GM12892 (cell line): Measurements from ENCODE around the gene METTL26.

Experiments
- DNase-seq: peaks from one replicate; pipeline ENCODE4 v3.0.0; 2011; ENCODE audit not compliant: insufficient read length
- FAIRE-seq: peaks from 2 replicates; lab custom pipeline; 2011; peaks lifted over from hg19 to GRCh38; lab: Jason Lieb, UNC
- POLR2A ChIP-seq: IDR thresholded peaks from 2 replicates; pipeline ENCODE4 v1.6.1; 2011; ENCODE audit warnings: low read depth, low read length, control low read depth
- POLR2AphosphoS5 ChIP-seq: IDR thresholded peaks from 2 replicates; pipeline ENCODE4 v1.6.1; 2011; ENCODE audit warnings: low read depth, low read length, control low read depth
- TAF1 ChIP-seq: IDR thresholded peaks from 2 replicates; pipeline ENCODE4 v1.6.1; 2011; ENCODE audit warnings: low read depth, mild to moderate bottlenecking, control low read depth, low read length, borderline replicate concordance

METTL26 gene

DNA sequence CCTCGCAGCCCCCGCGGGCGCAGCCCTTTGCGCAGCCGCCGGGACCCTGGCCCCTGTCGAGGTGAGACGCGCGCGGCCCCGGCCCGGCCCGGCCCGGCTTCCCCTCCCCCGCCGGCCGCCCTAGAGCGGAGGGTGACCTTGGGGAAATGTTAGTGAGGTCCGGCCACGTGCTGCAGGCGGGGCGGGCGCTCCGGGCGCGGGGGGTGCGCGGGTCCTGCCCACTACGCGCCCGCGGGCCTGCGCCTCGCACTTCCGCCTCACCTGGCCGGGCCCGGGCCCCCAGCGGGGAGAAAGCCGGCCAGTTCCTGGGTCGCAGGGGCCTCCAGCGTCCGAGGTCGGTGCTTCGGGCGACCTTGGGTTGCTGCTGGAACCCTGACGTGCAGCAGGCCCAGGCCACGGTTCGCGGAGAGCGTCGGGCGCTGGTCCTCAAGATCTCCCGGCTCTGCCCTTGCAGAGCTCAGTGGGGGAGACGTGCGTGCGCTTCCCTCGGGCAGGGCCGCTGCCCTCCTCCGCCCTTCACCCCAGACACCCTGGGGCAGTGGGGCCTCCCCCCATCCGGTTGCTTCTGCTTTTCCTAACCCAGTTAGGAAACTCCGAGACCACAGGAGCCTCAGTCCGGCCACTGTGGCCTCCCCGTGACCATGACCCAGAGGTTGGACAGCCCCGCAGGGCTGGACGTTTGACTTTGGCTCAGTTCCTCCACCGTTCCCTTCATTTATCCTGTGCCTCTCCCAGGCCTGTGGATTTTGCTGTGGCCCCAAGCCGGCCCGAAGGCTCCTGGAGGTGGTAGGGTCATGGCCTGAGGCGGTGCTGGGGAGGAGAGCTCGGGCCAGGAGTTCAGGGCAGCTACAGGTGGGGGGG is 6.3 kb upstream of the METTL26 start:
- peak; percentile 81 for FAIRE-seq
- no peak for TF ChIP-seq POLR2AphosphoS5
- TF ChIP-seq TAF1, result no peak

GRCh38 chr16:641326-642188 is 5.5 kb upstream of the METTL26 start, which contains the start of gene MCRIP2:
Gene MCRIP2, plus strand, starts transcription at chr16:641828. Its CDS starts 164 bp downstream, at chr16:641992.
- TF ChIP-seq TAF1 (no peak), POLR2A (peak; percentile 55; the same call in 1 of the 2 replicates)
- peak; percentile 91 for DNase-seq
- FAIRE-seq, result peak; percentile 97

More for the DNA sequence above, 6.3 kb upstream of the METTL26 start:
- DNase-seq, result peak; percentile 73

- FAIRE-seq (no peak), DNase-seq (no peak)
- TF ChIP-seq TAF1 (no peak), POLR2AphosphoS5 (no peak), POLR2A (no peak)
Observed at GRCh38 chr16:640614-641013, 4.5 kb upstream of the METTL26 start.

DNA sequence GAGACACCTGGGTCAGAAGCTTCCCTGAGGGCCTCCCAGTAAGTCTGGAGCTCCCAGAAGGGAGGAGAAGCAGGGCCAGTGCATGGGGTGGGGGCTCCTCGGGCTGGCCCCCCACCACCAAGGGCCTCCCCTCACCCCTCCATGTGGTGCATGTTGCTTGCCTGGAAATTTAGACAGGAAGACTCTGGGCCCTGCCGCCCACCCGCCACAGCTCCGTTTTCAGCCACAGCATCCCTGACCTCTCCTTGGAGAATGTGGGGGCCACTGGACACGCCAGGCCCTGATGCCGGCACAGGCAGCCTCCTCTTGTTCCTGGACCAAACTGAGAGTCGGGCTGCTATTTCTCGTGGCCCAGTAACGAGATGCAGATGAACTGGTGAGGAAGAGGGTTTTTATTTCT is 2.7 kb upstream of the METTL26 start:
- FAIRE-seq (peak; percentile 51), DNase-seq (no peak)
- TF ChIP-seq TAF1 (no peak), POLR2A (no peak), POLR2AphosphoS5 (no peak)

- TF ChIP-seq POLR2AphosphoS5 (no peak), TAF1 (no peak), POLR2A (no peak)
- FAIRE-seq (no peak), DNase-seq (no peak)
Observed at GRCh38 chr16:638034-638543, 2.0 kb upstream of the METTL26 start.

GRCh38 chr16:637081-638018 is 1.2 kb upstream of the METTL26 start:
- DNase-seq, result peak; percentile 99
- TF ChIP-seq TAF1 (no peak), POLR2AphosphoS5 (no peak), POLR2A (no peak)

GRCh38 chr16:635573-636205 is 416 bp downstream of the METTL26 start:
- FAIRE-seq (peak; percentile 14), DNase-seq (no peak)
- TF ChIP-seq TAF1 (no peak), POLR2AphosphoS5 (no peak), POLR2A (no peak)

More at GRCh38 chr16:637081-638018, 1.2 kb upstream of the METTL26 start:
- FAIRE-seq, result peak; percentile 91

DNA sequence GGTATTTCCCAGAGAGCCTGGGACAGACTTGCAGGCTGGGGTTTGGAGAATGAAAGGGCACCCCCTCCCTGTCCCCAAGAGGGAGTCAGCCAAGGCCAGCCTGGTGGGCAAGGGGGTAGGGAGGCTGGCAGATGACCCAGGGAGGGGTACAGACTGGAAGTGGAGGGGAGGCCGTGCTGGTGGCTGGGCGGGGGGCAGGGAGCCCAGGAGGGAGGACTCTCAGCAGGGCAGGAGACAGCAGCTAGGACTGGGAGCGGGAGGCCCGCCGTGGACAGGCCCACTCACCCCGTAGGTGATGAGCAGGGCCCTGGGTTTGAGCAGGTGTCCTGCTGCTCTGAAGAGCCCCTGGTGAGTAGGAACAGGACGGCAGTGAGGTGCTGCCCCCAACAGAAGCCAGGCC is 1.1 kb downstream of the METTL26 start:
- TF ChIP-seq TAF1, result no peak
- TF ChIP-seq POLR2AphosphoS5, result no peak
- no peak for TF ChIP-seq POLR2A
- FAIRE-seq (no peak), DNase-seq (no peak)

DNA sequence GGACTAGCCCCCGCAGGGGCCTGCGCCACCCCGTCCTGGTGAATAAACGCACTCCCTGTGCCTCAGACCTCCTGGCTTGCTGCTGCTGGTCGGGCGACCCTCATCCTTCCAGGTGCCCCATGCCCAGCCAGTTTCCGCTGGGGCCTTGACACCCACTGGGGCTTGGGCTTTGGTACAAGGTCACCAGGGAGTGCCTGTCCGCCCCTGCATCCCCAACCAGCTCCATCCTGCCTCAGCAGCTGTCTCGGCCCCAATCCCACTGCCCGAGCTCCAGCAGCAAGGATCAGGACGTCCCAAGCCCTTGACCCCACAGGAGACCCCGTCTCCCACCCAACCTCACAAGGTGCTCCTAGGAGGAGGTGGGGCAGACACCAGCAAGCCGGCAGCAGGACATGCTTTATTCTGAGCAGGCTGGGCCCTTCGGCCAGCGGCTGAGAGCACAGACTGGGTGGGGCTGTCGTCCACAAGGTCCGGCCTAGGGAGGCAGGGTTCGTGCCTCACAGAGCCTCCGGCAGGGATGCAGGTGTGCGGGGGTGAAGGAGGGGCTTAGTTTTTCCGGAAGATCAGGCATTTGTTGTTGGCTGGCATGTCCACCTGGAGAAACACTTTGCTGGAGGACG is 1.9 kb downstream of the METTL26 start:
- TF ChIP-seq TAF1, result no peak
- TF ChIP-seq POLR2AphosphoS5, result no peak
- TF ChIP-seq POLR2A, result no peak
- DNase-seq (no peak), FAIRE-seq (no peak)
